ENCODE data around the gene ADORA2B.
"Not testable (repeated sequence)": the region's sequence is repeated elsewhere in the genome, so short reads cannot be mapped to it uniquely, and the experiment has no call there.

Gene ADORA2B

GRCh38 chr17:15935891-15936290 lies 9.0 kb upstream of the ADORA2B start:
- no peak for TF ChIP-seq CTCF (IDR thresholded peaks at IDR 0.05; ENCODE audit: control insufficient read depth, extremely low read depth, insufficient read depth)
- no peak for DNase-seq (ENCODE audit: low read depth)
- no peak overlapping the region for H3K4me3 ChIP-seq (ENCODE audit: low read depth, low read length)

- H3K4me3 ChIP-seq (ENCODE audit: low read depth, low read length); DNase-seq (ENCODE audit: low read depth): not testable (repeated sequence)
These were observed 8.4 kb upstream of the ADORA2B start for GRCh38 chr17:15936481-15936880.

- no peak for DNase-seq (ENCODE audit: low read depth)
- TF ChIP-seq CTCF (IDR thresholded peaks at IDR 0.05; ENCODE audit: control insufficient read depth, extremely low read depth, insufficient read depth), result no peak
- no peak overlapping the region for H3K4me3 ChIP-seq (ENCODE audit: low read depth, low read length)
These were observed 3.1 kb upstream of the ADORA2B start for GRCh38 chr17:15941781-15942180.

- H3K4me3 ChIP-seq (ENCODE audit: low read depth, low read length), result no peak overlapping the region
- no peak for DNase-seq (ENCODE audit: low read depth)
- no peak for TF ChIP-seq CTCF (IDR thresholded peaks at IDR 0.05; ENCODE audit: control insufficient read depth, extremely low read depth, insufficient read depth)
These were observed 2.6 kb upstream of the ADORA2B start for GRCh38 chr17:15942207-15942833.

GRCh38 chr17:15943971-15944758 lies 765 bp upstream of the ADORA2B start:
- no peak for DNase-seq (ENCODE audit: low read depth)
- no peak for TF ChIP-seq CTCF (IDR thresholded peaks at IDR 0.05; ENCODE audit: control insufficient read depth, extremely low read depth, insufficient read depth)
- H3K4me3 ChIP-seq (ENCODE audit: low read depth, low read length), result peak overlapping the region; percentile 54

- H3K4me3 ChIP-seq (ENCODE audit: low read depth, low read length), result peak overlapping the region; percentile 54
- DNase-seq (ENCODE audit: low read depth), result no peak
- TF ChIP-seq CTCF (IDR thresholded peaks at IDR 0.05; ENCODE audit: control insufficient read depth, extremely low read depth, insufficient read depth), result no peak
These were observed 729 bp downstream of the ADORA2B start for GRCh38 chr17:15945527-15946191.

GRCh38 chr17:15946611-15947120 lies 1.7 kb downstream of the ADORA2B start:
- no peak for TF ChIP-seq CTCF (IDR thresholded peaks at IDR 0.05; ENCODE audit: control insufficient read depth, extremely low read depth, insufficient read depth)
- H3K4me3 ChIP-seq (ENCODE audit: low read depth, low read length), result no peak overlapping the region
- no peak for DNase-seq (ENCODE audit: low read depth)
